HEK293 (cell line): ENCODE data around the gene PLD4.

Experiments used
- CTCF ChIA-PET: fragments of 350-600 bp; formaldehyde crosslinking; extraction: SDS; loops from one replicate; lab custom pipeline; 2021; ENCODE audit warnings: antibody characterized with exemption; lab: Yijun Ruan, JAX
- POLR2A ChIA-PET: fragments of 300-600 bp; formaldehyde crosslinking; extraction: SDS; loops from one replicate; lab custom pipeline; 2020; ENCODE audit warnings: antibody characterized with exemption, inconsistent platforms; lab: Yijun Ruan, JAX
- H3K27ac ChIP-seq: fragments of 200-500 bp; sonication (Bioruptor generic); 2 replicates; pipeline ENCODE4 v1.5.1; 2014; ENCODE audit warnings: low read depth, low read length, control low read depth, inconsistent platforms; ENCODE audit errors: extremely low read depth
- H3K36me3 ChIP-seq, 2 experiments: fragments of 200-500 bp in 1 of 2; sonication (Bioruptor generic) in 1 of 2; 1 replicate in 1 of 2; 2 replicates in 1 of 2; pipeline ENCODE4 v1.5.1; 2014 to 2017; ENCODE audit warnings: inconsistent platforms in 2 of 2, low read length in 2 of 2; ENCODE audit not compliant: control insufficient read depth in 2 of 2, insufficient read depth in 1 of 2
- H3K4me1 ChIP-seq: fragments of 200-500 bp; sonication (Bioruptor generic); 2 replicates; pipeline ENCODE4 v1.5.1; 2014; ENCODE audit warnings: mild to moderate bottlenecking, low read length, inconsistent platforms; ENCODE audit not compliant: control insufficient read depth, insufficient read depth
- H3K4me3 ChIP-seq: 2 replicates; pipeline ENCODE4 v1.5.1; 2011; ENCODE audit warnings: low read depth, mild to moderate bottlenecking, control low read depth, low read length, moderate library complexity
- H3K9me3 ChIP-seq: fragments of 200-500 bp; sonication (Bioruptor generic); 2 replicates; pipeline ENCODE4 v1.5.1; 2014; ENCODE audit warnings: low read depth, low read length, inconsistent platforms; ENCODE audit not compliant: control insufficient read depth, insufficient read depth
- GLI2 ChIP-seq: fragments of 450-650 bp; formaldehyde crosslinking; IDR thresholded peaks from 2 replicates; pipeline ENCODE4; 2017; ENCODE audit warnings: missing biosample characterization, missing genetic modification characterization, low read depth, borderline replicate concordance
- GLIS1 ChIP-seq: fragments of 450-650 bp; formaldehyde crosslinking; IDR thresholded peaks from 2 replicates; pipeline ENCODE4 v1.5.1; 2016; ENCODE audit warnings: missing biosample characterization, missing genetic modification characterization
- GLIS2 ChIP-seq: fragments of 450-650 bp; formaldehyde crosslinking; IDR thresholded peaks from 2 replicates; pipeline ENCODE4 v1.5.1; 2016; ENCODE audit warnings: missing biosample characterization, missing genetic modification characterization
- KLF8 ChIP-seq: fragments of 450-650 bp; formaldehyde crosslinking; IDR thresholded peaks from 2 replicates; pipeline ENCODE4 v1.5.1; 2016; ENCODE audit warnings: missing biosample characterization, missing genetic modification characterization
- OVOL3 ChIP-seq: fragments of 450-650 bp; formaldehyde crosslinking; IDR thresholded peaks from 2 replicates; pipeline ENCODE4 v1.5.1; 2016; ENCODE audit warnings: missing biosample characterization, missing genetic modification characterization
- SALL2 ChIP-seq: fragments of 450-650 bp; formaldehyde crosslinking; IDR thresholded peaks from 2 replicates; pipeline ENCODE4 v1.5.0; 2017; ENCODE audit warnings: missing biosample characterization, mild to moderate bottlenecking, missing genetic modification characterization, borderline replicate concordance
- SETDB1 ChIP-seq: IDR thresholded peaks from one replicate; pipeline ENCODE4 v1.6.1; 2017; ENCODE audit warnings: mild to moderate bottlenecking, low read length, moderate library complexity, mixed read lengths; ENCODE audit not compliant: insufficient read length
- ZIC2 ChIP-seq: fragments of 450-650 bp; formaldehyde crosslinking; IDR thresholded peaks from 2 replicates; pipeline ENCODE4 v1.5.1; 2016; ENCODE audit warnings: missing biosample characterization, missing genetic modification characterization
- ZNF146 ChIP-seq: fragments of 450-650 bp; formaldehyde crosslinking; IDR thresholded peaks from 2 replicates; pipeline ENCODE4 v1.5.1; 2016; ENCODE audit warnings: missing biosample characterization, missing genetic modification characterization
- ZNF223 ChIP-seq: fragments of 450-650 bp; formaldehyde crosslinking; IDR thresholded peaks from 2 replicates; pipeline ENCODE4 v1.5.1; 2016; ENCODE audit warnings: missing biosample characterization, missing genetic modification characterization
- ZNF341 ChIP-seq: fragments of 450-650 bp; formaldehyde crosslinking; IDR thresholded peaks from 2 replicates; pipeline ENCODE4; 2016; ENCODE audit warnings: low read depth, missing biosample characterization, missing genetic modification characterization
- ZNF366 ChIP-seq: fragments of 450-650 bp; formaldehyde crosslinking; conservative IDR thresholded peaks from 2 replicates; pipeline ENCODE4 v1.5.1; 2016; ENCODE audit warnings: missing biosample characterization, missing genetic modification characterization
- ZNF785 ChIP-seq: fragments of 450-650 bp; formaldehyde crosslinking; IDR thresholded peaks from 2 replicates; pipeline ENCODE4 v1.5.1; 2016; ENCODE audit warnings: missing biosample characterization, missing genetic modification characterization
- TF ChIP-seq, protein P1 (sequence below): fragments of 450-650 bp; formaldehyde crosslinking; IDR thresholded peaks from 2 replicates; pipeline ENCODE4 v1.5.1; 2016; ENCODE audit warnings: missing biosample characterization, missing genetic modification characterization
- TF ChIP-seq, protein P2 (sequence below): fragments of 450-650 bp; formaldehyde crosslinking; IDR thresholded peaks from 2 replicates; pipeline ENCODE4 v1.5.1; 2017; ENCODE audit warnings: missing biosample characterization, missing genetic modification characterization
- TF ChIP-seq, protein P3 (sequence below): fragments of 450-650 bp; formaldehyde crosslinking; optimal IDR thresholded peaks from 2 replicates; pipeline ENCODE3; 2016; ENCODE audit warnings: missing biosample characterization, mild to moderate bottlenecking, missing genetic modification characterization
- TF ChIP-seq, protein P4 (sequence below): fragments of 450-650 bp; IDR thresholded peaks from 2 replicates; pipeline ENCODE4 v1.5.1; 2018; ENCODE audit warnings: missing biosample characterization, mild to moderate bottlenecking, missing genetic modification characterization
- TF ChIP-seq, protein P5 (sequence below): fragments of 450-650 bp; formaldehyde crosslinking; IDR thresholded peaks from 2 replicates; pipeline ENCODE4 v1.5.1; 2016; ENCODE audit warnings: missing biosample characterization, missing genetic modification characterization

Gene PLD4

DNA sequence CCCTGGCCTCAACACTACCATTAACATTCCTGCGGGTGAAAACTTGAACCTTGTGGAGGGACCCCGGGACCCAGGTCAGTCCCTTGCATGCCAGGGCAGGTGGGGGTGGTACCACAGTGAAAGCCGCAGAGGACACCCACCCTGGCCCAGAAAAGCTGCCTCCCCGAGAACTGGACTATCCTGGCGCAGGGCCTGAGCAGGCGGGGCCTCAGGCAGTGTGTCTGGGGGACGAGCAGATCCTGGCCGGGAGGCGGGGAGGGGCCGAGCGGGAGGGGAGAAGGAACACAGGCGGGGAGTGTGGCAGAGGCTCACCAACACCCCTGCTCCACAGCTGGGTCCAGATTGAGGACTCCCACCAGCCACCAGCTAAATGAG is 43.5 kb downstream of the PLD4 start:
- TF ChIP-seq, protein P1, sequence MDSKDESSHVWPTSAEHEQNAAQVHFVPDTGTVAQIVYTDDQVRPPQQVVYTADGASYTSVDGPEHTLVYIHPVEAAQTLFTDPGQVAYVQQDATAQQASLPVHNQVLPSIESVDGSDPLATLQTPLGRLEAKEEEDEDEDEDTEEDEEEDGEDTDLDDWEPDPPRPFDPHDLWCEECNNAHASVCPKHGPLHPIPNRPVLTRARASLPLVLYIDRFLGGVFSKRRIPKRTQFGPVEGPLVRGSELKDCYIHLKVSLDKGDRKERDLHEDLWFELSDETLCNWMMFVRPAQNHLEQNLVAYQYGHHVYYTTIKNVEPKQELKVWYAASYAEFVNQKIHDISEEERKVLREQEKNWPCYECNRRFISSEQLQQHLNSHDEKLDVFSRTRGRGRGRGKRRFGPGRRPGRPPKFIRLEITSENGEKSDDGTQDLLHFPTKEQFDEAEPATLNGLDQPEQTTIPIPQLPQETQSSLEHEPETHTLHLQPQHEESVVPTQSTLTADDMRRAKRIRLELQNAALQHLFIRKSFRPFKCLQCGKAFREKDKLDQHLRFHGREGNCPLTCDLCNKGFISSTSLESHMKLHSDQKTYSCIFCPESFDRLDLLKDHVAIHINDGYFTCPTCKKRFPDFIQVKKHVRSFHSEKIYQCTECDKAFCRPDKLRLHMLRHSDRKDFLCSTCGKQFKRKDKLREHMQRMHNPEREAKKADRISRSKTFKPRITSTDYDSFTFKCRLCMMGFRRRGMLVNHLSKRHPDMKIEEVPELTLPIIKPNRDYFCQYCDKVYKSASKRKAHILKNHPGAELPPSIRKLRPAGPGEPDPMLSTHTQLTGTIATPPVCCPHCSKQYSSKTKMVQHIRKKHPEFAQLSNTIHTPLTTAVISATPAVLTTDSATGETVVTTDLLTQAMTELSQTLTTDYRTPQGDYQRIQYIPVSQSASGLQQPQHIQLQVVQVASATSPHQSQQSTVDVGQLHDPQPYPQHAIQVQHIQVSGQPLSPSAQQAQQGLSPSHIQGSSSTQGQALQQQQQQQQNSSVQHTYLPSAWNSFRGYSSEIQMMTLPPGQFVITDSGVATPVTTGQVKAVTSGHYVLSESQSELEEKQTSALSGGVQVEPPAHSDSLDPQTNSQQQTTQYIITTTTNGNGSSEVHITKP, result peak; percentile 98
- TF ChIP-seq ZNF146 (tag by site-specific recombination) (no peak), ZNF223 (tag by site-specific recombination) (no peak), ZNF785 (tag by site-specific recombination) (no peak), SETDB1 (no peak), GLIS2 (peak; percentile 34; the same call in 1 of the 2 replicates), ZNF341 (tag by site-specific recombination) (peak; percentile 36; the same call in 1 of the 2 replicates), GLIS1 (tag by site-specific recombination) (peak; percentile 71), OVOL3 (tag by site-specific recombination) (no peak)
- TF ChIP-seq, protein P2, sequence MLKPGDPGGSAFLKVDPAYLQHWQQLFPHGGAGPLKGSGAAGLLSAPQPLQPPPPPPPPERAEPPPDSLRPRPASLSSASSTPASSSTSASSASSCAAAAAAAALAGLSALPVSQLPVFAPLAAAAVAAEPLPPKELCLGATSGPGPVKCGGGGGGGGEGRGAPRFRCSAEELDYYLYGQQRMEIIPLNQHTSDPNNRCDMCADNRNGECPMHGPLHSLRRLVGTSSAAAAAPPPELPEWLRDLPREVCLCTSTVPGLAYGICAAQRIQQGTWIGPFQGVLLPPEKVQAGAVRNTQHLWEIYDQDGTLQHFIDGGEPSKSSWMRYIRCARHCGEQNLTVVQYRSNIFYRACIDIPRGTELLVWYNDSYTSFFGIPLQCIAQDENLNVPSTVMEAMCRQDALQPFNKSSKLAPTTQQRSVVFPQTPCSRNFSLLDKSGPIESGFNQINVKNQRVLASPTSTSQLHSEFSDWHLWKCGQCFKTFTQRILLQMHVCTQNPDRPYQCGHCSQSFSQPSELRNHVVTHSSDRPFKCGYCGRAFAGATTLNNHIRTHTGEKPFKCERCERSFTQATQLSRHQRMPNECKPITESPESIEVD (tag by site-specific recombination), result no peak
- TF ChIP-seq, protein P3, sequence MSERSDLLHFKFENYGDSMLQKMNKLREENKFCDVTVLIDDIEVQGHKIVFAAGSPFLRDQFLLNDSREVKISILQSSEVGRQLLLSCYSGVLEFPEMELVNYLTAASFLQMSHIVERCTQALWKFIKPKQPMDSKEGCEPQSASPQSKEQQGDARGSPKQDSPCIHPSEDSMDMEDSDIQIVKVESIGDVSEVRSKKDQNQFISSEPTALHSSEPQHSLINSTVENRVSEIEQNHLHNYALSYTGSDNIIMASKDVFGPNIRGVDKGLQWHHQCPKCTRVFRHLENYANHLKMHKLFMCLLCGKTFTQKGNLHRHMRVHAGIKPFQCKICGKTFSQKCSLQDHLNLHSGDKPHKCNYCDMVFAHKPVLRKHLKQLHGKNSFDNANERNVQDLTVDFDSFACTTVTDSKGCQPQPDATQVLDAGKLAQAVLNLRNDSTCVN (tag by site-specific recombination), result peak; percentile 22
- TF ChIP-seq, protein P4, sequence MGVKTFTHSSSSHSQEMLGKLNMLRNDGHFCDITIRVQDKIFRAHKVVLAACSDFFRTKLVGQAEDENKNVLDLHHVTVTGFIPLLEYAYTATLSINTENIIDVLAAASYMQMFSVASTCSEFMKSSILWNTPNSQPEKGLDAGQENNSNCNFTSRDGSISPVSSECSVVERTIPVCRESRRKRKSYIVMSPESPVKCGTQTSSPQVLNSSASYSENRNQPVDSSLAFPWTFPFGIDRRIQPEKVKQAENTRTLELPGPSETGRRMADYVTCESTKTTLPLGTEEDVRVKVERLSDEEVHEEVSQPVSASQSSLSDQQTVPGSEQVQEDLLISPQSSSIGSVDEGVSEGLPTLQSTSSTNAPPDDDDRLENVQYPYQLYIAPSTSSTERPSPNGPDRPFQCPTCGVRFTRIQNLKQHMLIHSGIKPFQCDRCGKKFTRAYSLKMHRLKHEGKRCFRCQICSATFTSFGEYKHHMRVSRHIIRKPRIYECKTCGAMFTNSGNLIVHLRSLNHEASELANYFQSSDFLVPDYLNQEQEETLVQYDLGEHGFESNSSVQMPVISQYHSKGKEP (tag by site-specific recombination), result no peak
- TF ChIP-seq, all 188 proteins: peak for 5
- Histone ChIP-seq H3K36me3 (no peaks in the 10 kb centered on the region), H3K9me3 (no peaks in the 10 kb centered on the region), H3K4me1 (peaks cover 11% of the 10 kb centered on the region), H3K4me3 (no peak overlapping the region), H3K27ac (peak overlapping the region; percentile 37; the same call in 1 of the 2 replicates)
- ChIA-PET CTCF (interaction anchor here (0.5 kb wide), 1 partner anchor 113 kb away, joined by 3 read pairs; no protein-coding TSS in a partner anchor), POLR2A (no interaction called here)

DNA sequence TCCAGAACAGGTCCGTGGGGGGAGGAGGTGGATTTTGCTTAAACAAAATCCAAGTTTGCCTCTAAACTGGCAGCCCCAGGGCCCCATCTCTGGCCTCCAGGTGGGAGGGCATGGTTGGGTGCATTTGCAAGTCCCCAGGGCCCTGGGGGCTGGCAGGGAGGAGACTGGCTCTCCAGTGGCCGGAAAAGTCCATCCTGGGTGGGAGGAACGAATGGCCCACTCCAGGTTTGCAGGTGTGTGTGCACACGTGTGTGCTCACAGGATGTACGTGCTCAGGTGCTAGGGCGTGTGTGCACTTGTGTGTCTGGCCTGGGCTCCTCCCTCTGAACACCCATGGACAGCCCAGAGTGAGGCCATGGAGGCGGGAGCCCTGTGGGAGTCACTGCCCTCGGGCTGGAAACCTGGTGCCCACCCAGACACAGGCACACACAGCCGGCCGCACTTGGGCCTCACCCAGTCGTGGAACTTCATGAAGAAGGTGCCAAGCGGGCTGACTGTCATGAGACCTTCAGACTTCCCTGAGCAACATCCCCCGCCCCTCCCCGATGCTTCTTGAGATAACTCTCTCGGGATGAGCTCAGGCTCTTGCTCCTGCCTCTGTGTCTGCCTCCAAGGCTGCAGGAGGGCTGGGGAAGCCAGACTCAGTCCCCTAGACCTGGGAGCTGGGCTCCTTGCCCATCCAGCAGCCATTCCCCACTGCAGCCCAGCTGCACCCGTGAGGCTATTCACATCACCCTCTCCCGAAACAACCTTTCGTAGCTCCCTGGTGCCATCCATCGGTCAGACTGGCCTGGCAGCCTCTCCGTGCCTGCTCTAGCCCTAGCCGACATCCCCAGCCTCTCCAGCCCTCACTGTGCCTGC is 44.1 kb downstream of the PLD4 start:
- Histone ChIP-seq H3K36me3 (no peaks in the 10 kb centered on the region), H3K4me1 (peaks cover 11% of the 10 kb centered on the region), H3K9me3 (no peaks in the 10 kb centered on the region), H3K27ac (peak overlapping the region; percentile 37; the same call in 1 of the 2 replicates), H3K4me3 (no peak overlapping the region)
- ChIA-PET POLR2A (interaction anchor here (1.0 to 1.3 kb wide), 3 partner anchors 10 to 52 kb away, joined by 3 to 4 read pairs (median 3); partner anchors contain the start of genes AHNAK2 and CDCA4), CTCF (interaction anchor here (0.5 to 2.1 kb wide), 4 partner anchors 45 to 323 kb away, joined by 3 to 7 read pairs (median 3); no protein-coding TSS in a partner anchor)
- TF ChIP-seq ZIC2 (peak; percentile 31; the same call in 1 of the 2 replicates), ZNF366 (tag by site-specific recombination) (no peak), SALL2 (tag by site-specific recombination) (no peak), KLF8 (tag by site-specific recombination) (0 out of 2 replicates have a peak, but pooled peaks have one; percentile 13), GLI2 (tag by site-specific recombination) (no peak)
- TF ChIP-seq, protein P5, sequence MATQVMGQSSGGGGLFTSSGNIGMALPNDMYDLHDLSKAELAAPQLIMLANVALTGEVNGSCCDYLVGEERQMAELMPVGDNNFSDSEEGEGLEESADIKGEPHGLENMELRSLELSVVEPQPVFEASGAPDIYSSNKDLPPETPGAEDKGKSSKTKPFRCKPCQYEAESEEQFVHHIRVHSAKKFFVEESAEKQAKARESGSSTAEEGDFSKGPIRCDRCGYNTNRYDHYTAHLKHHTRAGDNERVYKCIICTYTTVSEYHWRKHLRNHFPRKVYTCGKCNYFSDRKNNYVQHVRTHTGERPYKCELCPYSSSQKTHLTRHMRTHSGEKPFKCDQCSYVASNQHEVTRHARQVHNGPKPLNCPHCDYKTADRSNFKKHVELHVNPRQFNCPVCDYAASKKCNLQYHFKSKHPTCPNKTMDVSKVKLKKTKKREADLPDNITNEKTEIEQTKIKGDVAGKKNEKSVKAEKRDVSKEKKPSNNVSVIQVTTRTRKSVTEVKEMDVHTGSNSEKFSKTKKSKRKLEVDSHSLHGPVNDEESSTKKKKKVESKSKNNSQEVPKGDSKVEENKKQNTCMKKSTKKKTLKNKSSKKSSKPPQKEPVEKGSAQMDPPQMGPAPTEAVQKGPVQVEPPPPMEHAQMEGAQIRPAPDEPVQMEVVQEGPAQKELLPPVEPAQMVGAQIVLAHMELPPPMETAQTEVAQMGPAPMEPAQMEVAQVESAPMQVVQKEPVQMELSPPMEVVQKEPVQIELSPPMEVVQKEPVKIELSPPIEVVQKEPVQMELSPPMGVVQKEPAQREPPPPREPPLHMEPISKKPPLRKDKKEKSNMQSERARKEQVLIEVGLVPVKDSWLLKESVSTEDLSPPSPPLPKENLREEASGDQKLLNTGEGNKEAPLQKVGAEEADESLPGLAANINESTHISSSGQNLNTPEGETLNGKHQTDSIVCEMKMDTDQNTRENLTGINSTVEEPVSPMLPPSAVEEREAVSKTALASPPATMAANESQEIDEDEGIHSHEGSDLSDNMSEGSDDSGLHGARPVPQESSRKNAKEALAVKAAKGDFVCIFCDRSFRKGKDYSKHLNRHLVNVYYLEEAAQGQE, result no peak
